Measurements from ENCODE around the gene SLC13A5. TPM values are rescaled to one million over a fixed set of nuclear protein-coding genes. Genes with fewer than 3 reads are reported as not detected.

Gene SLC13A5
- total RNA-seq, 1 experiment from 2014 or later = not detected

DNA sequence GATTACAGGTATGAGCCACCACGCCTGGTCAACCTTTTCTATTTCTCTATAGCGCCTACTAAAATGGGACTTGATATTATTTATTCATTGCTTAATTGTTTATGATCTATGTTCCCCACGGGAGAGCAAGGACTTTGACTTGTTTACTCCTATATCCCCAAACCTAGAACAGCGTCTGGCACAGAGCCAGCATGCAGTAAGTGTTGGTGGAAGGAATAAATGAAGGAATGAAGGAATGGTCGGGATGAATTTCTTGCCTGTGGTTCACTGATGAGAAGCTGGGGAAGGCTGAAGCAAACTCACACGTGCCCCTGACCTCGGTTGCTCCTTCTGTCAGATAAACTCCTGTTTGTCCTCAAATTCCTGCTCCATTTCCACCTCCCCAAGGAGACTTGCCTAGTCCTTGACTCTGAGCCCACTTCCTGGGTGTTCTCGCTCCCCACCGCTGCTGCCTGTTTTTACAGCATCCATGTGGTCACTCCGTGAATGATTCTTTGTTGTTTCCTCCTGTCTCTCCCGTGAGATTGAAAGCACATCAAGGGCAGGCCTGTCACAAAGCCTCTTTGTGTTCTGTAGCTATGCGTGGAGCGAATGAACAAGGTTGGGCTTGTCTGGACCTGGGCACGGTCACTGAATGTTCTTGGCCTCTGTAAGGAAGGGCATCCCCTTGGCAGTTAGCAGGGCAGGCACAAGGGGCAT lies 44.3 kb downstream of the SLC13A5 start:
- H3K4me2 ChIP-seq (ENCODE audit: low read length) = peak overlapping the region; percentile 78
- H3K9ac ChIP-seq (ENCODE audit: low read length) = peak overlapping the region; percentile 72
- H4K20me1 ChIP-seq (ENCODE audit: low read length) = no peaks in the 10 kb centered on the region
- no peak for DNase-seq
- no peaks in the 10 kb centered on the region for H3K9me2 ChIP-seq (replicated peaks; ENCODE audit: low read length)
- no TSS peak for BruUV-seq (replicated peaks)
- POLR2A ChIA-PET (ENCODE audit: unreplicated experiment) = no interaction called here
- no peak; the same call in 1 of the 2 replicates for ATAC-seq
- peak overlapping the region; percentile 94 for H3K27ac ChIP-seq (ENCODE audit: low read length)
- H3K36me3 ChIP-seq (ENCODE audit: low read depth, low read length) = no peaks in the 10 kb centered on the region
- H3F3A ChIP-seq (ENCODE audit: low read length, unreplicated experiment) = no peaks in the 10 kb centered on the region
- no peak overlapping the region for H2AFZ ChIP-seq (ENCODE audit: low read length)
- no peaks in the 10 kb centered on the region for H3K9me3 ChIP-seq (ENCODE audit: low read length)
- peaks cover 31% of the 10 kb centered on the region for H3K4me1 ChIP-seq (ENCODE audit: insufficient read depth, low read length)
- H3K4me3 ChIP-seq (ENCODE audit: low read length) = no peak overlapping the region; the same call in 1 of the 2 replicates
- intact Hi-C loops (cut with micrococcal nuclease) = loop anchor here (5.0 kb wide), 1 partner anchor 353 kb away; the partner anchor contains the start of gene BCL6B
- H3K27me3 ChIP-seq (ENCODE audit: low read length) = no peaks in the 10 kb centered on the region
- H3K79me2 ChIP-seq (ENCODE audit: low read length) = no peaks in the 10 kb centered on the region
- CTCF ChIA-PET = no interaction called here
- no peak for TF ChIP-seq EZH2phosphoT487 (IDR thresholded peaks at IDR 0.05; ENCODE audit: borderline replicate concordance, low read length)
- TF ChIP-seq EZH2 (IDR thresholded peaks at IDR 0.05; ENCODE audit: low read length, unreplicated experiment) = no peak
- no peak for TF ChIP-seq CTCF (conservative IDR thresholded peaks at IDR 0.05; ENCODE audit: low read depth, low read length)

DNA sequence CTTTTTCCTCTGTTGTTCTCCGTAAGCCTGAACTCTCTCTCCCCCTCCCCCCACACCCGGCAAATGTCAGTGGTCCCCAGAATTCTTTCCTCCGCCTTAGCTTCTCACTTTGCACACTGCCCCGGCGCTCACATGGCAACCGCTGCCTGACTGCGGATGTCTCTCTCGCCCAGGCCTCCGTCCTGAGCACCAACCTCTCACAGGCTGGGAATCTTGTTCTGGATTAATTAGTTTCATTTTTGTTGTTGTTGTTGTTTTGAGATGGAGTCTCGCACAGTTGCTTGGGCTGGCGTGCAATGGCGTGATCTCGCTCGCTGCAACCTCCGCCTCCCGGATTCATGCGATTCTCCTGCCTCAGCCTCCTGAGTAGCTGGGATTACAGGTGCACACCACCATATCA lies 45.0 kb downstream of the SLC13A5 start:
- no TSS peak for BruUV-seq (replicated peaks)
- Histone ChIP-seq H3K4me3 (ENCODE audit: low read length) (no peak overlapping the region), H3K4me1 (ENCODE audit: insufficient read depth, low read length) (peaks cover 31% of the 10 kb centered on the region), H3K27me3 (ENCODE audit: low read length) (no peaks in the 10 kb centered on the region), H2AFZ (ENCODE audit: low read length) (no peak overlapping the region), H3K4me2 (ENCODE audit: low read length) (no peak overlapping the region), H3K9me3 (ENCODE audit: low read length) (no peaks in the 10 kb centered on the region), H3F3A (ENCODE audit: low read length, unreplicated experiment) (no peaks in the 10 kb centered on the region), H3K9ac (ENCODE audit: low read length) (no peak overlapping the region), H3K9me2 (replicated peaks; ENCODE audit: low read length) (no peaks in the 10 kb centered on the region), H4K20me1 (ENCODE audit: low read length) (no peaks in the 10 kb centered on the region), H3K36me3 (ENCODE audit: low read depth, low read length) (no peaks in the 10 kb centered on the region), H3K79me2 (ENCODE audit: low read length) (no peaks in the 10 kb centered on the region), H3K27ac (ENCODE audit: low read length) (no peak overlapping the region; the same call in 1 of the 2 replicates)
- intact Hi-C loops (cut with micrococcal nuclease) = loop anchor here (5.0 kb wide), 1 partner anchor 354 kb away; the partner anchor contains the start of gene BCL6B
- ATAC-seq (no peak), DNase-seq (no peak)
- CTCF ChIA-PET = no interaction called here
- POLR2A ChIA-PET (ENCODE audit: unreplicated experiment) = no interaction called here
- TF ChIP-seq CTCF (conservative IDR thresholded peaks at IDR 0.05; ENCODE audit: low read depth, low read length) = no peak
- no peak for TF ChIP-seq EZH2phosphoT487 (IDR thresholded peaks at IDR 0.05; ENCODE audit: borderline replicate concordance, low read length)
- no peak for TF ChIP-seq EZH2 (IDR thresholded peaks at IDR 0.05; ENCODE audit: low read length, unreplicated experiment)

GRCh38 chr17:6667516-6667915 lies 45.7 kb downstream of the SLC13A5 start:
- ATAC-seq (no peak), DNase-seq (no peak)
- TF ChIP-seq CTCF (conservative IDR thresholded peaks at IDR 0.05; ENCODE audit: low read depth, low read length) (no peak), EZH2 (IDR thresholded peaks at IDR 0.05; ENCODE audit: low read length, unreplicated experiment) (no peak), EZH2phosphoT487 (IDR thresholded peaks at IDR 0.05; ENCODE audit: borderline replicate concordance, low read length) (no peak)
- no peaks in the 10 kb centered on the region for H3K79me2 ChIP-seq (ENCODE audit: low read length)
- BruUV-seq (replicated peaks) = no TSS peak
- intact Hi-C loops (cut with micrococcal nuclease) = loop anchor here (5.0 kb wide), 1 partner anchor 355 kb away; the partner anchor contains the start of gene BCL6B
- H3K36me3 ChIP-seq (ENCODE audit: low read depth, low read length) = no peaks in the 10 kb centered on the region
- no peak overlapping the region for H3K4me2 ChIP-seq (ENCODE audit: low read length)
- CTCF ChIA-PET = interaction anchor here (0.7 kb wide), 2 partner anchors 199 to 201 kb away, joined by 3 to 4 read pairs; no protein-coding TSS in a partner anchor
- H3K27me3 ChIP-seq (ENCODE audit: low read length) = no peaks in the 10 kb centered on the region
- no peak overlapping the region for H3K27ac ChIP-seq (ENCODE audit: low read length)
- no peak overlapping the region for H2AFZ ChIP-seq (ENCODE audit: low read length)
- no peaks in the 10 kb centered on the region for H3K9me3 ChIP-seq (ENCODE audit: low read length)
- no peaks in the 10 kb centered on the region for H4K20me1 ChIP-seq (ENCODE audit: low read length)
- H3K4me3 ChIP-seq (ENCODE audit: low read length) = no peak overlapping the region
- POLR2A ChIA-PET (ENCODE audit: unreplicated experiment) = no interaction called here
- no peak overlapping the region for H3K9ac ChIP-seq (ENCODE audit: low read length)
- H3K4me1 ChIP-seq (ENCODE audit: insufficient read depth, low read length) = peaks cover 31% of the 10 kb centered on the region
- H3K9me2 ChIP-seq (replicated peaks; ENCODE audit: low read length) = no peaks in the 10 kb centered on the region
- H3F3A ChIP-seq (ENCODE audit: low read length, unreplicated experiment) = no peaks in the 10 kb centered on the region

All from PC-3 (cell line).